ENCODE measurements around the gene SH3RF1.

Gene SH3RF1

GRCh38 chr4:169127314-169127713 lies 143.4 kb downstream of the SH3RF1 start:
- TF ChIP-seq GATA2 (IDR thresholded peaks at IDR 0.05; ENCODE audit: low read depth, low read length) (no peak), GATA3 (IDR thresholded peaks at IDR 0.05; ENCODE audit: low read depth, low read length) (no peak)

GRCh38 chr4:169124661-169125060 lies 146.1 kb downstream of the SH3RF1 start:
- TF ChIP-seq GATA2 (IDR thresholded peaks at IDR 0.05; ENCODE audit: low read depth, low read length) (0 out of 2 replicates have a peak, but pooled peaks have one; percentile 36), GATA3 (IDR thresholded peaks at IDR 0.05; ENCODE audit: low read depth, low read length) (no peak)

GRCh38 chr4:169122422-169122821 lies 148.3 kb downstream of the SH3RF1 start:
- TF ChIP-seq GATA2 (IDR thresholded peaks at IDR 0.05; ENCODE audit: low read depth, low read length) (no peak), GATA3 (IDR thresholded peaks at IDR 0.05; ENCODE audit: low read depth, low read length) (no peak)

GRCh38 chr4:169121861-169122382 lies 148.8 kb downstream of the SH3RF1 start:
- TF ChIP-seq GATA2 (IDR thresholded peaks at IDR 0.05; ENCODE audit: low read depth, low read length) (no peak), GATA3 (IDR thresholded peaks at IDR 0.05; ENCODE audit: low read depth, low read length) (no peak)

GRCh38 chr4:169120624-169121023 lies 150.1 kb downstream of the SH3RF1 start:
- TF ChIP-seq GATA2 (IDR thresholded peaks at IDR 0.05; ENCODE audit: low read depth, low read length) (no peak), GATA3 (IDR thresholded peaks at IDR 0.05; ENCODE audit: low read depth, low read length) (no peak)

- no peak for TF ChIP-seq GATA3 (IDR thresholded peaks at IDR 0.05; ENCODE audit: low read depth, low read length)
- no peak for TF ChIP-seq GATA2 (IDR thresholded peaks at IDR 0.05; ENCODE audit: low read depth, low read length)
Observed at GRCh38 chr4:169119536-169119935, 151.2 kb downstream of the SH3RF1 start.

GRCh38 chr4:169117591-169118081 lies 153.1 kb downstream of the SH3RF1 start:
- TF ChIP-seq GATA3 (IDR thresholded peaks at IDR 0.05; ENCODE audit: low read depth, low read length) (no peak), GATA2 (IDR thresholded peaks at IDR 0.05; ENCODE audit: low read depth, low read length) (no peak)

GRCh38 chr4:169116270-169116901 lies 154.4 kb downstream of the SH3RF1 start:
- TF ChIP-seq GATA2 (IDR thresholded peaks at IDR 0.05; ENCODE audit: low read depth, low read length) = no peak
- TF ChIP-seq GATA3 (IDR thresholded peaks at IDR 0.05; ENCODE audit: low read depth, low read length) = no peak

- TF ChIP-seq GATA2 (IDR thresholded peaks at IDR 0.05; ENCODE audit: low read depth, low read length) = no peak
Observed at GRCh38 chr4:169115897-169116254, 154.9 kb downstream of the SH3RF1 start.

- TF ChIP-seq GATA3 (IDR thresholded peaks at IDR 0.05; ENCODE audit: low read depth, low read length) (no peak), GATA2 (IDR thresholded peaks at IDR 0.05; ENCODE audit: low read depth, low read length) (no peak)
Observed at GRCh38 chr4:169115144-169115896, 155.4 kb downstream of the SH3RF1 start.

- TF ChIP-seq GATA3 (IDR thresholded peaks at IDR 0.05; ENCODE audit: low read depth, low read length) = no peak
Observed at GRCh38 chr4:169114341-169114974, 156.3 kb downstream of the SH3RF1 start.

GRCh38 chr4:169110633-169111032 lies 160.1 kb downstream of the SH3RF1 start:
- TF ChIP-seq GATA3 (IDR thresholded peaks at IDR 0.05; ENCODE audit: low read depth, low read length) (no peak), GATA2 (IDR thresholded peaks at IDR 0.05; ENCODE audit: low read depth, low read length) (no peak)

GRCh38 chr4:169109035-169109675 lies 161.6 kb downstream of the SH3RF1 start:
- TF ChIP-seq GATA3 (IDR thresholded peaks at IDR 0.05; ENCODE audit: low read depth, low read length) (no peak), GATA2 (IDR thresholded peaks at IDR 0.05; ENCODE audit: low read depth, low read length) (no peak)

GRCh38 chr4:169108303-169108702 lies 162.5 kb downstream of the SH3RF1 start:
- TF ChIP-seq GATA3 (IDR thresholded peaks at IDR 0.05; ENCODE audit: low read depth, low read length) = no peak
- no peak for TF ChIP-seq GATA2 (IDR thresholded peaks at IDR 0.05; ENCODE audit: low read depth, low read length)
